ENCODE measurements around the gene CALB2. TPM values are rescaled to one million over a fixed set of nuclear protein-coding genes. Genes with fewer than 3 reads are reported as not detected.

CALB2 gene
- total RNA-seq, 1 donor from 2014 or later = 0.12 TPM

- no peak for DNase-seq (ENCODE audit: low read depth)
- no peak for TF ChIP-seq CTCF (conservative IDR thresholded peaks at IDR 0.05; ENCODE audit: low read depth, low read length)
- no peak overlapping the region for H3K4me3 ChIP-seq (ENCODE audit: low read depth, low read length)
These were observed 14.1 kb upstream of the CALB2 start for GRCh38 chr16:71344315-71344905.

- TF ChIP-seq CTCF (conservative IDR thresholded peaks at IDR 0.05; ENCODE audit: low read depth, low read length) = no peak
- H3K4me3 ChIP-seq (ENCODE audit: low read depth, low read length) = no peak overlapping the region
- no peak for DNase-seq (ENCODE audit: low read depth)
These were observed 13.5 kb upstream of the CALB2 start for GRCh38 chr16:71345031-71345430.

- H3K4me3 ChIP-seq (ENCODE audit: low read depth, low read length) = no peak overlapping the region
- no peak for DNase-seq (ENCODE audit: low read depth)
- no peak for TF ChIP-seq CTCF (conservative IDR thresholded peaks at IDR 0.05; ENCODE audit: low read depth, low read length)
These were observed 11.4 kb upstream of the CALB2 start for GRCh38 chr16:71347146-71347545.

DNA sequence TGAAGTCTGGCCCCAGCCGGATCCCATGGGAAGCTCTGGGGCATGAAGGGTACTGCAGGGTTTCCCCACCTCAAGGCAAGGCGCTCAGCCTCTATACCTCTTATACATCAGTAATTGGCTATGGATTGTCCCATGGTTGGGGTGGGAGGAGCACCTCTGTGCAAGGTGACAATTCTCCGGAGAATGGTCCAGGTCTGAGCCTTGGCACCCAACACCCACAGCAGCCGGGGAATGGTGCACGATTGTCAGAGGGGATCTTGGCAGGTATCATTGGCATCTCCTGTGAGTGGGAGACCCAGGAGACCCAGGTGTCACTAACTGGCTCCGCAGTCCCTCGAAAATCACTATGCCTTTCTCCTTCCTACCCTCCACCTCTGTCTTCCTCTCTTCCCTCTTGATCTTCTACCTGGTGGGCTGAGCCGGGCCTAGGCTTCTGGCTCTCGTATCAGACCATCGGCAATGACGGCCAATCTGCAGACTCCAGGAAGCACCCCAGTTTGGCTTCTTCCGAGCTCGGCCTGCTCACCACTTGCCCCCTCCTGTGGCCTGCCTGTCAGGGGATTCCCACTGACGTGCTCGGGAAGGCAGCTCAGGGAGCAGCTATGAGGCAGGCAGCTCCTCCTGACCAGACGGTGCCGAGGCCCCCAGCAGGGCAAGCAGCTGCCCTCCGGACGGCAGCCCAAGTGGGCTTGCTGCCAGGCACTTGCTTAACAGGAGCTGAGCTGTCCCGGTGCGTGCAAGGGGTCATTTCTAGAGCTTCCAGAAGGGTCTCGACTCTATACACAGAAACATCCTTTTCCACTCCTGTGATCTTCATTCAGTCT is 10.0 kb upstream of the CALB2 start:
- no peak overlapping the region for H3K4me3 ChIP-seq (ENCODE audit: low read depth, low read length)
- DNase-seq (ENCODE audit: low read depth) = no peak
- no peak for TF ChIP-seq CTCF (conservative IDR thresholded peaks at IDR 0.05; ENCODE audit: low read depth, low read length)

DNA sequence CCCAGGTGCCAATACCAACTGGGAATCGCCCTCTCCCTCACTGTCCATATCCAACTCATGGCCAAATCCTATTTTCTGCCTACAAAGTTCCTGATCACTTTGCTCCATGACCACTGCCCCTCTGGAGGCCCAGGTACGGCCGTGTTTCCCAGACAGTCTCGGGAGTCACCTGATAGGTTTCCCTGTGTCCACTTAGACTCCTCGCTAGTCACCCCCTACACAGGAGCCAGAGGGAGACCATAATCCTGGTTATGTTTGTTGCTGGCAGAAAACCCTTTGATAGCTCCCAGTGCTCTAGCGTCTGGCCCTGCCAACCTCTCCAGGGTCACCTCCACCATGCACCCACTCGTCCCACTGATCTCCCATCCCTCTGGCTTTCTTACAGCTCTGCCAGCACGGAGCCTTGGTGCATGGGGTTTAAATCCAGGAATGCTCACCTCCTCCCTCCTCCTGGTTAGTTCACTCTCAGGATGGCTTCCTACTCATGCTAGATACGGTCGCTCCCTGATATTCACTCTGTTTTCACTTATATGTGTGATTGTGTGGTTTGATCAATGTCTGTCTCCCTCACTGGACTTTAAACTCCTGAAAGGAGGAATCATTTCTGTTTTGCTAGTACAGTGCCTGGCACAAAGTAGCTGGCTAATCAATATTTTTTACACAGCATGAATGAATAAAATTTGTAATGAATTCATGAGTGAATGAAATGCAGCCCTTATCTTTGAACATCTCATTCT is 7.5 kb upstream of the CALB2 start:
- no peak for TF ChIP-seq CTCF (conservative IDR thresholded peaks at IDR 0.05; ENCODE audit: low read depth, low read length)
- no peak for DNase-seq (ENCODE audit: low read depth)

DNA sequence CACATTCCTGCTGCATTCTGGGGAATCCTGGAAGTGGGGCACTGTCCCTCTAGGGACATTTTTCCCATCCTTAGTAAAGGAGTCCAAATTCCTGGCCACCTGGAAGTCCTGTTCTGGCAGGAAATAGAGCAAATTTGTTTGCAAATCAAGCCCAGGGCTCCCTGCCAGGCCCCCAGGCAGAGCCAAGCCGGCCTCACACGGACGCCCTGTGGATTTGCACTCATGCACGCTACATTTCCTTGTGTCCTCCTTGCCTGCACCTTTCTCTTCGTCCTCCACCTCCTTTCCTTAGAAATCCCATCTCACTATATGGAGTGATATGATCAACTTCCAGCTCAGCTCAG is 7.0 kb upstream of the CALB2 start:
- TF ChIP-seq CTCF (conservative IDR thresholded peaks at IDR 0.05; ENCODE audit: low read depth, low read length) = no peak
- DNase-seq (ENCODE audit: low read depth) = no peak

More for the DNA sequence above, 7.5 kb upstream of the CALB2 start:
- no peak overlapping the region for H3K4me3 ChIP-seq (ENCODE audit: low read depth, low read length)

More for the DNA sequence above, 7.0 kb upstream of the CALB2 start:
- H3K4me3 ChIP-seq (ENCODE audit: low read depth, low read length) = no peak overlapping the region
